ENCODE data around the gene TACR2.
A peak's percentile ranks its signal among the peaks of the same experiment; 100 is the strongest.

DNA sequence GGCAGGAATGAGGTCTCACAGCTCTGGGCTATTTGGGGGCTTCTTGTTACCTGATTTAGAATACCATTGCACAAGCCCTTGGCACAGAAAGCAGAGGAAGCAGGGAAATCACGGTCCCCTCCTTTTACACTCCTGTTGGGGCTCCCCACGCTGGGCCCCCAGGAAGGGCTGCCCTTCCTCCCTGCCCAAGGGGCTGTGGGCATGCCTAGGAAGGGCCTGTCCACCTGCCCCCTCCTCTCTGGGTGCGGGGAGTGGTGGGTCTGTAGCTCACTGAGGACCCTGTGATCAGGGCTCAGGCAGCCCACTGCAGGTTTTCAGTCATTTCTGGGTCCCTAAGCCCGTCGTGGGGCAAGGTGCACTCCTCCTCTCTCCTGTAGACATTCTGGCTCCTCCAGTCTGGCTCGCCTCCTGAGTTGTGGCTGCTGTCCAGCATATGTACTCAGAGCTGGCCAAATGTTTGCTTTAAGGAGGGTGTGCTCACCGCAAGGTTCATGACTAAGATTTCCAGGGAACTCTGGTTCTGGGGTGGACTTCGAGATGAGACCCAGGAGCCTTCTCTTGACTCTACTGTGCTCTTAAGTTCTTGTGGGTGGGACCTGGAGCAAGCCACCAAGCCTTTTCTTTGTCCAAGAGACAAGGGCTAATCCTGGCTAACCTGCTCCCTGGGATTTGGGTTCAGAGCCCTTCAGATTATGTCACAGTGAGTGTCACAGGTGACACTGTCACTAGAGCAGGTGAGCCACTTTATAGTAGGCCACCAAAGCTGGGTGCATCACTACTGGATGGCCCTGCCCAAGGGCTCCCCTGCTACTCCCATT is 56.0 kb downstream of the TACR2 start:
- TF ChIP-seq, protein P1, sequence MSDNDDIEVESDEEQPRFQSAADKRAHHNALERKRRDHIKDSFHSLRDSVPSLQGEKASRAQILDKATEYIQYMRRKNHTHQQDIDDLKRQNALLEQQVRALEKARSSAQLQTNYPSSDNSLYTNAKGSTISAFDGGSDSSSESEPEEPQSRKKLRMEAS (IDR thresholded peaks at IDR 0.05), result no peak
- TF ChIP-seq TEAD4 (IDR thresholded peaks at IDR 0.05), result no peak
- no peak for TF ChIP-seq EP300 (IDR thresholded peaks at IDR 0.05; ENCODE audit: borderline replicate concordance)
- TF ChIP-seq CREB1 (IDR thresholded peaks at IDR 0.05; ENCODE audit: low read depth), result no peak
- TF ChIP-seq TAF1 (IDR thresholded peaks at IDR 0.05; ENCODE audit: low read depth), result no peak
- TF ChIP-seq NFIC (IDR thresholded peaks at IDR 0.05), result peak; percentile 40; the same call in 1 of the 2 replicates
